ENCODE results near the gene SEMA6C. TPM values are rescaled to one million over a fixed set of nuclear protein-coding genes. Genes with fewer than 3 reads are reported as not detected.
A peak's percentile ranks its signal among the peaks of the same experiment; 100 is the strongest.
"Not testable (repeated sequence)": the region's sequence is repeated elsewhere in the genome, so short reads cannot be mapped to it uniquely, and the experiment has no call there.

Gene SEMA6C
- total and polyA plus RNA-seq, 7 experiments from 2014 or later = 0.56 to 12.4 (median 3.6) TPM

DNA sequence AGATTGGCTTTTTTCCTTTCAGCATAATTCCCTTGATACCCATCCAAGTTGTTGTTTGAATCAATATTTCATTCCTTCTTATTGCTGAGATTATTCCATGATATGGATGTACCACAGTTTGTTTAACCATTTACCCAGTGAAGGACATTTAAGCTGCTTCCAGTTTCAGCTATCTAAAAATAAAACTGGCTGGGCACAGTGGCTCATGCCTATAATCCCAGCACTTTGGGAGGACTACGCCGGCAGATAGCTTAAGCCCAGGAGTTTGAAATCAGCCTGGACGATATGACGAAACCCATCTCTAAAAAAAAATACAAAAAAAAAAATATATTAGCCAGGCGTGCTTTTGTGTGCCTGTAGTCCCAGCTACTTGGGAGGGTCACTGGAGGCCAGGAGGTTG is 32.6 kb downstream of the SEMA6C start:
- H3K4me1 Mint-ChIP-seq = no peaks in the 10 kb centered on the region
- POLR2A ChIA-PET = interaction anchor here (0.7 kb wide), 1 partner anchor 41 kb away, joined by 4 read pairs; no protein-coding TSS in a partner anchor
- CTCF ChIA-PET = interaction anchor here (0.6 to 1.3 kb wide), 3 partner anchors 138 to 214 kb away, joined by 4 to 6 read pairs (median 5); no protein-coding TSS in a partner anchor
- peak overlapping the region in 1 of 9 donors; percentile 33 for H3K27ac Mint-ChIP-seq
- H3K9me3 Mint-ChIP-seq = no peaks in the 10 kb centered on the region
- ATAC-seq = no peak
- H3K36me3 Mint-ChIP-seq = peaks cover 6 to 13% (median 11%) of the 10 kb centered on the region in 5 donors
- Histone ChIP-seq H3K4me1 (ENCODE audit: control insufficient read depth in 2 of 2, insufficient read depth in 2 of 2, low read length in 2 of 2) (no peaks in the 10 kb centered on the region), H3K4me3 (ENCODE audit: low read length) (no peak overlapping the region), H3K36me3 (ENCODE audit: control insufficient read depth in 2 of 3, insufficient read depth in 3 of 3, low read length in 3 of 3) (peaks cover 0 to 29% (median 4%) of the 10 kb centered on the region in 3 experiments), H3K27me3 (ENCODE audit: control insufficient read depth in 2 of 2, insufficient read depth in 2 of 2, low read length in 2 of 2) (no peaks in the 10 kb centered on the region), H3K27ac (ENCODE audit: low read depth, low read length) (no peak overlapping the region), H3K9me3 (ENCODE audit: control insufficient read depth in 2 of 3, low read length in 3 of 3) (no peaks in the 10 kb centered on the region)
- intact Hi-C loops (cut with micrococcal nuclease) = no loop called here
- H3K27me3 Mint-ChIP-seq = no peaks in the 10 kb centered on the region
- H3K4me3 Mint-ChIP-seq = no peak overlapping the region
- no peak for DNase-seq

DNA sequence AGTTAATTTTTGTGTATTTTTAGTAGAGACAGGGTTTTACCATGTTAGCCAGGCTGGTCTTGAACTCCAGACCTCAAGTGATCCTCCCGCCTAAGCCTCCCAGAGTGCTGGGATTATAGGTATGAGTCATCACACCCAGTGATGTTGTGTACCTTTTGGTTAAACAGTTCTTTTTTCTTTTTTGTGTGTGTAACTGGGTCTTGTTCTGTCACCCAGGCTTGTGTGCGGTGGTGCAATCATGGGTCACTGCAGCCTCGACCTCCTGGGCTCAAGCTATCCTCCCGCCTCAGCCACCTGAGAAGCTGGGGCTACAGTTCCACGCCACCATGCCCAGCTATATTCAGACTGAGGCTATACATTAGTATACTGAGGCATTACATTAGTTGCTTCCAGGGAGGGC is 38.1 kb downstream of the SEMA6C start:
- no peaks in the 10 kb centered on the region for H3K9me3 ChIP-seq (ENCODE audit: control insufficient read depth in 2 of 3, low read length in 3 of 3)
- Mint-ChIP-seq H3K4me1 (no peaks in the 10 kb centered on the region), H3K4me3 (no peak overlapping the region), H3K27ac (no peak overlapping the region), H3K9me3 (peaks cover 0 to 2% (median 0%) of the 10 kb centered on the region in 11 donors), H3K27me3 (no peaks in the 10 kb centered on the region), H3K36me3 (peaks cover 0 to 31% (median 8%) of the 10 kb centered on the region in 5 donors)
- intact Hi-C loops (cut with micrococcal nuclease) = no loop called here
- no peaks in the 10 kb centered on the region for H3K27me3 ChIP-seq (ENCODE audit: control insufficient read depth in 2 of 2, insufficient read depth in 2 of 2, low read length in 2 of 2)
- no peak overlapping the region for H3K4me3 ChIP-seq (ENCODE audit: low read length)
- no peak overlapping the region for H3K27ac ChIP-seq (ENCODE audit: low read depth, low read length)
- ChIA-PET POLR2A (no interaction called here), CTCF (interaction anchor here (1.4 kb wide), 1 partner anchor 9 kb away, joined by 6 read pairs; no protein-coding TSS in a partner anchor)
- no peak for ATAC-seq
- H3K4me1 ChIP-seq (ENCODE audit: control insufficient read depth in 2 of 2, insufficient read depth in 2 of 2, low read length in 2 of 2) = no peaks in the 10 kb centered on the region
- peaks cover 4 to 36% (median 4%) of the 10 kb centered on the region in 3 experiments for H3K36me3 ChIP-seq (ENCODE audit: control insufficient read depth in 2 of 3, insufficient read depth in 3 of 3, low read length in 3 of 3)
- DNase-seq = no peak

DNA sequence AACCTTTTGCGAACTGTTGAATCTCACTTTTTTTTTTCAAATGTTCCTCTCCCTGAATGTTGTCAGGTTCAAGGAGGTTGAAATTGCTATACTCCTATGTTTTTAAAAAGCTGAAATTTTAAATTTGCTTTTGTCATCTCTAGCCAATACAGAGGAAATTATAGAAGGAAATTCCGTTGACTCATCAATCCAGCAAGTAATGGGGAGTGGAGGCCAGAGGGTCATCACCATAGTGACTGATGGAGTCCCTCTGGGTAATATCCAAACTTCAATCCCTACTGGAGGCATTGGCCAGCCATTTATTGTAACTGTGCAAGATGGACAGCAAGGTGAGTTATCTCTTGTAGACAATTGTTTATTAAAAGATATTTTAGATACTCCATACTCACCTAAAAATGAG is 39.5 kb downstream of the SEMA6C start:
- no peak for ATAC-seq
- intact Hi-C loops (cut with micrococcal nuclease) = no loop called here
- DNase-seq = no peak
- Mint-ChIP-seq H3K4me1 (no peaks in the 10 kb centered on the region), H3K27me3 (no peaks in the 10 kb centered on the region), H3K4me3 (no peak overlapping the region), H3K36me3 (peaks cover 0 to 31% (median 8%) of the 10 kb centered on the region in 5 donors), H3K27ac (no peak overlapping the region), H3K9me3 (peaks cover 0 to 2% (median 0%) of the 10 kb centered on the region in 11 donors)
- Histone ChIP-seq H3K36me3 (ENCODE audit: control insufficient read depth in 2 of 3, insufficient read depth in 3 of 3, low read length in 3 of 3) (peaks cover 4 to 36% (median 4%) of the 10 kb centered on the region in 3 experiments), H3K4me1 (ENCODE audit: control insufficient read depth in 2 of 2, insufficient read depth in 2 of 2, low read length in 2 of 2) (no peaks in the 10 kb centered on the region), H3K27ac (ENCODE audit: low read depth, low read length) (no peak overlapping the region), H3K9me3 (ENCODE audit: control insufficient read depth in 2 of 3, low read length in 3 of 3) (no peaks in the 10 kb centered on the region), H3K4me3 (ENCODE audit: low read length) (no peak overlapping the region), H3K27me3 (ENCODE audit: control insufficient read depth in 2 of 2, insufficient read depth in 2 of 2, low read length in 2 of 2) (no peaks in the 10 kb centered on the region)
- CTCF ChIA-PET = no interaction called here
- POLR2A ChIA-PET = interaction anchor here (0.6 kb wide), 1 partner anchor 112 kb away, joined by 3 read pairs; no protein-coding TSS in a partner anchor

DNA sequence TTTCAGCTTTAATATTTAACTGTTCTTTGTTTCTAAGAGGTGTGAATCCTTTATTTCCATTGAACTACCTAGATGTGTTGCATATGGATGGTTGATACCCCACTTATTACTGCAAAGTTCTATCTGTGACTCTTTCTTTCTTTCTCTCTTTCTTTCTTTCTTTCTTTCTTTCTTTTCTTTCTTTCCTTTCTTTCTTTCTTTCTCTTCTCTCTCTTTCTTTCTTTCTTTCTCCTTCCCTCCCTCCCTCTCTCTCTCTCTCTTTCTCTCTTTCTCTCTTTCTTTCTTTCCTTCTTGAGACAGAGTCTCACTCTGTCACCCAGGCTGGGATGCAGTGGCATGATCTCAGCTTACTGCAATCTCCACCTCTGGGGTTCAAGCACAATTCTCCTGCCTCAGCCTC is 41.8 kb downstream of the SEMA6C start:
- no peaks in the 10 kb centered on the region for H3K4me1 Mint-ChIP-seq
- H3K27me3 Mint-ChIP-seq = no peaks in the 10 kb centered on the region
- H3K9me3 ChIP-seq (ENCODE audit: control insufficient read depth in 2 of 3, low read length in 3 of 3) = no peaks in the 10 kb centered on the region
- no peak for DNase-seq
- CTCF ChIA-PET = interaction anchor here (0.6 kb wide), 1 partner anchor 14 kb away, joined by 3 read pairs; no protein-coding TSS in a partner anchor
- H3K4me1 ChIP-seq (ENCODE audit: control insufficient read depth in 2 of 2, insufficient read depth in 2 of 2, low read length in 2 of 2) = no peaks in the 10 kb centered on the region
- H3K27ac ChIP-seq (ENCODE audit: low read depth, low read length) = no peak overlapping the region
- peaks cover 0 to 31% (median 8%) of the 10 kb centered on the region in 5 donors for H3K36me3 Mint-ChIP-seq
- no peak overlapping the region for H3K4me3 ChIP-seq (ENCODE audit: low read length)
- H3K27ac Mint-ChIP-seq = peak overlapping the region in 2 of 9 donors; percentile 51 to 56
- peaks cover 0 to 2% (median 0%) of the 10 kb centered on the region in 11 donors for H3K9me3 Mint-ChIP-seq
- H3K27me3 ChIP-seq (ENCODE audit: control insufficient read depth in 2 of 2, insufficient read depth in 2 of 2, low read length in 2 of 2) = no peaks in the 10 kb centered on the region
- intact Hi-C loops (cut with micrococcal nuclease) = no loop called here
- peaks cover 0 to 36% (median 4%) of the 10 kb centered on the region in 3 experiments for H3K36me3 ChIP-seq (ENCODE audit: control insufficient read depth in 2 of 3, insufficient read depth in 3 of 3, low read length in 3 of 3)
- no peak for ATAC-seq
- POLR2A ChIA-PET = interaction anchor here (0.9 kb wide), 1 partner anchor 80 kb away, joined by 4 read pairs; no protein-coding TSS in a partner anchor
- H3K4me3 Mint-ChIP-seq = no peak overlapping the region

DNA sequence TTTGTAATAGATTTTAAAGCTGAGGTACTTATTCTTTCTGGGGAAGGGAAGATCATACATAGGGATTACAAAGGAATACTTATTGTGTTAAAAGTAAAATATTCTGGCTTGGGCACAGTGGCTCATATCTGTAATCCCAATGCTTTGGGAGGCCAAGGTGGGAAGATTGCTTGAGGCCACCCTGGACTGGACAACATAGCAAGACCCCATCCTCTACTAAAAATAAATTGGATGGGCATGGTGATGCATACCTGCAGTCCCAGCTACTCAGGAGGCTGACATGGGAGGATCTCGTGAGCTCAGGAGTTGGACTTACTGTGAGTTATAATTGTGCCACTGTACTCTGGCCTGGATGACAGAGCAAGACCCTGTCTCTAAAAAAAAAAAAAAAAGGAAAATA is 48.3 kb downstream of the SEMA6C start:
- Histone ChIP-seq H3K27me3 (ENCODE audit: control insufficient read depth in 2 of 2, insufficient read depth in 2 of 2, low read length in 2 of 2) (no peaks in the 10 kb centered on the region), H3K27ac (ENCODE audit: low read depth, low read length) (no peak overlapping the region), H3K4me3 (ENCODE audit: low read length) (no peak overlapping the region), H3K9me3 (ENCODE audit: control insufficient read depth in 2 of 3, low read length in 3 of 3) (no peaks in the 10 kb centered on the region), H3K36me3 (ENCODE audit: control insufficient read depth in 2 of 3, insufficient read depth in 3 of 3, low read length in 3 of 3) (peaks cover 0 to 19% (median 0%) of the 10 kb centered on the region in 3 experiments), H3K4me1 (ENCODE audit: control insufficient read depth in 2 of 2, insufficient read depth in 2 of 2, low read length in 2 of 2) (no peaks in the 10 kb centered on the region)
- peaks cover 0 to 7% (median 0%) of the 10 kb centered on the region in 5 donors for H3K27me3 Mint-ChIP-seq
- H3K9me3 Mint-ChIP-seq = no peaks in the 10 kb centered on the region
- peaks cover 0 to 15% (median 0%) of the 10 kb centered on the region in 5 donors for H3K36me3 Mint-ChIP-seq
- POLR2A ChIA-PET = interaction anchor here (0.6 to 2.0 kb wide), 4 partner anchors 55 to 256 kb away, joined by 3 to 8 read pairs (median 4); partner anchors contain the start of gene TNFAIP8L2
- H3K27ac Mint-ChIP-seq = peak overlapping the region in 1 of 9 donors; percentile 25
- H3K4me1 Mint-ChIP-seq = peaks cover 0 to 3% (median 0%) of the 10 kb centered on the region in 7 donors
- CTCF ChIA-PET = interaction anchor here (1.3 to 8.8 kb wide), 5 partner anchors 10 to 154 kb away, joined by 3 to 130 read pairs (median 7); partner anchors contain the start of gene TNFAIP8L2
- ATAC-seq (no peak), DNase-seq (no peak)
- H3K4me3 Mint-ChIP-seq = no peak overlapping the region
- intact Hi-C loops (cut with micrococcal nuclease) = no loop called here

DNA sequence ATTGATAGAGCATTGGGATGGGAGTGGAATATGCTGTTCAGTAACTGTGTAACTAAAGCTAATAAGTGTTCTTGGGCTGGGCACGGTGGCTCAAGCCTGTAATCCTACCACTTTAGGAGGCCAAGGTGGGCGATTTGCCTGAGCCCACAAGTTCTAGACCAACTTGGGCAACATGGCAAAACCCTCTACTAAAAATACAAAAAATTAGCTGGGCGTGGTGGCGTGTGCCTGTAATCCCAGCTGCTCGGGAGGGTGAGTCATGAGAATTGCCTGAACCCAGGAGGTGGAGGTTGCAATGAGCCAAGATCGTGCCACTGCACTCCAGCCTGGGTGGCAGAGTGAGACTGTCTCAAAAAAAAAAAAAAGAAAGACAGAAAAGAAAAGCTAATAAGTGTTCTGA is 49.0 kb downstream of the SEMA6C start:
- CTCF ChIA-PET = interaction anchor here (0.7 to 8.8 kb wide), 5 partner anchors 10 to 213 kb away, joined by 3 to 130 read pairs (median 4); partner anchors contain the start of gene TNFAIP8L2
- H3K27me3 ChIP-seq (ENCODE audit: control insufficient read depth in 2 of 2, insufficient read depth in 2 of 2, low read length in 2 of 2); H3K27me3 Mint-ChIP-seq; H3K4me3 ChIP-seq (ENCODE audit: low read length); H3K4me1 ChIP-seq (ENCODE audit: control insufficient read depth in 2 of 2, insufficient read depth in 2 of 2, low read length in 2 of 2); intact Hi-C loops (cut with micrococcal nuclease); H3K9me3 Mint-ChIP-seq; H3K4me3 Mint-ChIP-seq; ATAC-seq; H3K9me3 ChIP-seq (ENCODE audit: control insufficient read depth in 2 of 3, low read length in 3 of 3); H3K4me1 Mint-ChIP-seq; DNase-seq; H3K27ac ChIP-seq (ENCODE audit: low read depth, low read length): not testable (repeated sequence)
- POLR2A ChIA-PET = interaction anchor here (0.6 kb wide), 1 partner anchor 255 kb away, joined by 3 read pairs; no protein-coding TSS in a partner anchor
- peaks cover 0 to 22% (median 0%) of the 10 kb centered on the region in 3 experiments for H3K36me3 ChIP-seq (ENCODE audit: control insufficient read depth in 2 of 3, insufficient read depth in 3 of 3, low read length in 3 of 3)
- peak overlapping the region in 2 of 9 donors; percentile 0 to 43 for H3K27ac Mint-ChIP-seq
- peaks cover 0 to 21% (median 0%) of the 10 kb centered on the region in 5 donors for H3K36me3 Mint-ChIP-seq

Measured in naive thymus-derived CD4-positive, alpha-beta T cell (primary cell).